ENCODE results near the gene ADCY5.

Gene ADCY5

DNA sequence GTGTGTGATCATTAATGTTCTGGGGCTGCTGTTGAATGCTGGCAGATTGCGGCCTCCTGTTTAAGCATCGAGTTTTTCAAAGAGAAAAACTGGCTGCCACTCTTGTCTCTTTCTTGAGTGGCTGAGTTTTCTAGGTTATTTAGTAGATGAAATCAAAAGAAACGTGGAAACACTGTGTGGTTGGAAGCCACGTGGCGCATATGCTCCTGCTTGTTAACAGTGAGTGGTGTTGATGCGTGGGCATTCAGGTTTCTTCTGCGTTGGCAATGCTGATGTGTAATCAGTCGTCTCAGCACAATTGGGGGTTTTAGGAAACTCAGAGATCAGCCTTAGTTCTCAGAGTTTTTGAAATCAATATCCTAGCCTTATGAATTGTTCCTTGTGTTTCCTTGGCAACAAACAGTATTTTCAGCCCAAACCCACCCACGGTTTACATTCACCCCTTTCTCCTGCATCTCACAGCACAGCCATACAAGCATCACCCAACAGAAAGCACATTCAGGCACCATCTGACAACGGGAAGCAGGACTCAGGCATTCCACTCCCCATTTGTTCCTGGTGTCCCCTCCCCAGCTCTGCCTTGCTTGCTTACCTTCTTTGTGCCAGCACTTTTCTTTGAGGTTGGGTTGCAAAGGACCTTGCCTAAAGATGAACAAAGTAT is 172.4 kb downstream of the ADCY5 start:
- Histone ChIP-seq H3K27me3 (replicated peaks; ENCODE audit: control insufficient read depth, insufficient read depth, low read length, poor library complexity, severe bottlenecking) (no peaks in the 10 kb centered on the region), H3K36me3 (ENCODE audit: control insufficient read depth, insufficient read depth, low read length) (no peaks in the 10 kb centered on the region), H3K4me1 (ENCODE audit: control insufficient read depth, insufficient read depth, low read length, poor library complexity, severe bottlenecking) (no peaks in the 10 kb centered on the region), H3K27ac (ENCODE audit: insufficient read depth, low read length, poor library complexity, severe bottlenecking) (no peak overlapping the region), H3K9me3 (ENCODE audit: control insufficient read depth, low read length) (no peaks in the 10 kb centered on the region), H3K4me3 (ENCODE audit: insufficient read depth, low read depth, low read length, poor library complexity, severe bottlenecking) (no peak overlapping the region)
- DNase-seq = no peak

DNA sequence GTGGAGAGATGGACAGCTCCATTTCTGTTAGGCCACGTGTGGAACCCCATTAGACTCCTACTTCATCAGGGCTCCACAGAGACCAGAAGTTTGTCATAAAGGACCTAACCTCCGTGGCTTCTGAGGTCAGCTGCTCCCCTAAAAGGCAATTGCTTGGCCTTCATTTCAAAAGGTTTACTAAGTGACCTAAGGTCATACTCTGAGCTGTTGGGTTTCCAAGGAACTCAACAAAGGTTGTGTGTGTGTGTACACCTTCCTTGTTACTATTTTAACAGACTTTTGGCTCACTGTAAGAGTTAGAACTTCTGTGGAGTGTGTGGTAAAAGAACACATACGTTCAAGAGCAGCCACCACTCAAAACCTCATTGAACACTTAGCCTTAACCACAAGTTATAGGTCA is 173.2 kb downstream of the ADCY5 start:
- no peaks in the 10 kb centered on the region for H3K9me3 ChIP-seq (ENCODE audit: control insufficient read depth, low read length)
- H3K27me3 ChIP-seq (replicated peaks; ENCODE audit: control insufficient read depth, insufficient read depth, low read length, poor library complexity, severe bottlenecking) = no peaks in the 10 kb centered on the region
- H3K4me1 ChIP-seq (ENCODE audit: control insufficient read depth, insufficient read depth, low read length, poor library complexity, severe bottlenecking) = no peaks in the 10 kb centered on the region
- no peak overlapping the region for H3K27ac ChIP-seq (ENCODE audit: insufficient read depth, low read length, poor library complexity, severe bottlenecking)
- no peak for DNase-seq
- H3K36me3 ChIP-seq (ENCODE audit: control insufficient read depth, insufficient read depth, low read length) = no peaks in the 10 kb centered on the region
- H3K4me3 ChIP-seq (ENCODE audit: insufficient read depth, low read depth, low read length, poor library complexity, severe bottlenecking) = no peak overlapping the region

DNA sequence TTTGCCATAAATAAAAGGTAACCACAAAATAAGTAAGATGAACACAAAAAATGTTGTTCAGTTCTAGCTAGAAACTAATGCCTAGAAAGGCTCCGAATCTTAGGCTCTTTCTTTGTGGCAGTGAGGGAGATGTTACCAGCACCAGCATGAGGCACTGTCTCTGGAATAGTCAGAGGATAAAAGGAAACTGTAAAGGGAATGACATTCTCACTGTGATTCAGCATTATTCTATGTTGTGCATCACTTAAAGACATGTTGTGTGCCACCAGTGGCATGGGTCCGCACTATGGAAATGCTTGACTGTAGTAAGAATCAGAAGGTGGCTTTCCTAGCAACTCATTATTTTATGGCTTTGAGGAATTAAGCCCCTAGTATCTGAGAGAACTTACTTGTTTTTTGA is 176.3 kb downstream of the ADCY5 start:
- Histone ChIP-seq H3K9me3 (ENCODE audit: control insufficient read depth, low read length) (no peaks in the 10 kb centered on the region), H3K27me3 (replicated peaks; ENCODE audit: control insufficient read depth, insufficient read depth, low read length, poor library complexity, severe bottlenecking) (no peaks in the 10 kb centered on the region), H3K4me1 (ENCODE audit: control insufficient read depth, insufficient read depth, low read length, poor library complexity, severe bottlenecking) (no peaks in the 10 kb centered on the region), H3K4me3 (ENCODE audit: insufficient read depth, low read depth, low read length, poor library complexity, severe bottlenecking) (no peak overlapping the region), H3K36me3 (ENCODE audit: control insufficient read depth, insufficient read depth, low read length) (peaks cover 5% of the 10 kb centered on the region), H3K27ac (ENCODE audit: insufficient read depth, low read length, poor library complexity, severe bottlenecking) (no peak overlapping the region)
- no peak for DNase-seq

DNA sequence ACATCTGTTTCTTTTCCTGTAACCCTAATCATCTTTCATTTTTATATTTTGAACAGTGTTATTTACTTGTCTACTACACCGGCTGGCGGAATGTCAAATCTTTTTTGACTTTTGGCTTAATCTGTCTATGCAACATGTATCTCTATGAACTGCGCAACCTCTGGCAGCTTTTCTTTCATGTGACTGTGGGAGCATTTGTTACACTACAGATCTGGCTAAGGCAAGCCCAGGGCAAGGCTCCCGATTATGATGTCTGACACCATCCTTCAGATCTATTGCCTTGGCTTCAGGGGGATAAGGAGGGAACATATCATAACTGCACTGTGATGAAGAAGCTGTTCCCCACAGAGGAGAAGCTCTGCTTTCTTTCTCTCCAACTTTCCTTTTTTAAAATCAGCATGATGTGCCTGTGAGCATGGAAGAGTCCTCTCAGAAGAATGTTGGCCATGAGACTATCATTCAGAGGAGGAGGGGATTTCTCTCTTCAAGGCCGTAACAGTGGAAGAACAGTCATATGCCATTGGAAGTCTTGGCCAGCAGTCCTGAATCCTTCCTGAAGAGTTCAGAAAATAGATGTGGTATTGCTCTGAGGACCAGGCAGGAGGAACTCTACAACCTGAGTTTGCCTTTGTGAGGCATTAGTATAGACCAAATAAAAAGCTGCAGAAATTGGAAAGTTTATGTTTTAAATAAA is 177.3 kb downstream of the ADCY5 start:
- Histone ChIP-seq H3K27me3 (replicated peaks; ENCODE audit: control insufficient read depth, insufficient read depth, low read length, poor library complexity, severe bottlenecking) (no peaks in the 10 kb centered on the region), H3K36me3 (ENCODE audit: control insufficient read depth, insufficient read depth, low read length) (peaks cover 5% of the 10 kb centered on the region), H3K4me3 (ENCODE audit: insufficient read depth, low read depth, low read length, poor library complexity, severe bottlenecking) (no peak overlapping the region), H3K9me3 (ENCODE audit: control insufficient read depth, low read length) (no peaks in the 10 kb centered on the region), H3K27ac (ENCODE audit: insufficient read depth, low read length, poor library complexity, severe bottlenecking) (no peak overlapping the region), H3K4me1 (ENCODE audit: control insufficient read depth, insufficient read depth, low read length, poor library complexity, severe bottlenecking) (no peaks in the 10 kb centered on the region)
- no peak for DNase-seq

DNA sequence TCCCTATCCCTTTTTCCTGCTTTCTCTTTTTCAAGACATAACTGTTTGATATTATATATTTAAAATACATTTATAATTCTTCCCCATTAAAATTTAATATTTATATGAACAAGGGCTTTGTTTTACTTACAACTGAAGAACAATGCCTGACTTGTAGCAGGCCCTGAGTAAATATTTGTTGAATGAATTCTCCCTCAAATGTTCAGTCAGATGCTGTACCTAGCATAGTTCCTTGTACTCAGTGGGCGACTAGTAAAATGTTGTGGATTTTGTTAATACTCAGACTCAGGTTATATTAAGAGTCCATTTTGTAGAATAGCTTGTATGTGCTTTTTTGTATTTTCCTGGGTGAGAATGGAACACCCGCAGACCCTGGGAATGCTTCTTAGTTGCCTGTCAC is 178.1 kb downstream of the ADCY5 start:
- Histone ChIP-seq H3K27ac (ENCODE audit: insufficient read depth, low read length, poor library complexity, severe bottlenecking) (no peak overlapping the region), H3K4me3 (ENCODE audit: insufficient read depth, low read depth, low read length, poor library complexity, severe bottlenecking) (no peak overlapping the region), H3K4me1 (ENCODE audit: control insufficient read depth, insufficient read depth, low read length, poor library complexity, severe bottlenecking) (no peaks in the 10 kb centered on the region), H3K27me3 (replicated peaks; ENCODE audit: control insufficient read depth, insufficient read depth, low read length, poor library complexity, severe bottlenecking) (no peaks in the 10 kb centered on the region), H3K9me3 (ENCODE audit: control insufficient read depth, low read length) (no peaks in the 10 kb centered on the region), H3K36me3 (ENCODE audit: control insufficient read depth, insufficient read depth, low read length) (peaks cover 5% of the 10 kb centered on the region)
- DNase-seq = no peak

DNA sequence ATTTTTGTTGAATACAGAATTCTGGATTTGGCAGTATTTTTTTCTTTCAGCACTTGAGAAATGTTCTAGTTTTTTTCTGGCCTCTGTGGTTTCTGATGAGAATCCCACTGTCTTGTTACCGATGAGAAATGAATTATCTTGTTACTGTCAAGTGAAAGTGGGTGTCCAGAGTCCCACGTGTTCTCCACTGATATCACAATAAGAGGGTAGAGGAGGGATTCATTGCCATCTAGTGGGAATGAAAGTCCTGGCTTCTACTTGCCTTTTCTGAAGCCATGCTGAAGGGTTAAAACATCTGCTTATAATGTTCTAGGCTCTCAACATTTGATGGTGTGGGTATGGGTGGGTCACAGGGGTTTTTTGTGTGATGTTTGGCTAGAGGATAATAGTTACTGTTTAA is 181.1 kb downstream of the ADCY5 start:
- H3K4me3 ChIP-seq (ENCODE audit: insufficient read depth, low read depth, low read length, poor library complexity, severe bottlenecking) = no peak overlapping the region
- no peak for DNase-seq

DNA sequence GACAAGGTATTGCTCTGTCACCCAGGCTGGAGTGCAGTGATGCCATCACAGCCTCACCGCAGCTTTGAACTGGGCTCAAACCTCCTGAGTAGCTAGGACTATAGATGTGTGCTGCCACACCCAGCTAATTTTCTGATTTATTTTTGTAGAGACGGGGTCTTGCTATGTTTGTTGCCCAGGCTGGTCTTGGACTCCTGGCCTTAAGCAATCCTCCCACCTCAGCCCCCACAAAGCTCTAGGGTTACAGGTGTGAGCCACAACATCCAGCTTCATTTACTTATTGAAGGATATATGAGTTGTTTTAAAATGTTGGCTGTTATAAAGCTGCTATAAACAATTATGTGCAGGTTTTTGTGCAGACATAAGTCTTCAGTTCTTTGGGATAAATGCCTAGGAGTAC is 184.9 kb downstream of the ADCY5 start:
- no peak for DNase-seq
- Histone ChIP-seq H3K4me1 (ENCODE audit: control insufficient read depth, insufficient read depth, low read length, poor library complexity, severe bottlenecking) (no peaks in the 10 kb centered on the region), H3K4me3 (ENCODE audit: insufficient read depth, low read depth, low read length, poor library complexity, severe bottlenecking) (no peak overlapping the region), H3K27ac (ENCODE audit: insufficient read depth, low read length, poor library complexity, severe bottlenecking) (no peak overlapping the region), H3K9me3 (ENCODE audit: control insufficient read depth, low read length) (no peaks in the 10 kb centered on the region), H3K36me3 (ENCODE audit: control insufficient read depth, insufficient read depth, low read length) (peaks cover 5% of the 10 kb centered on the region), H3K27me3 (replicated peaks; ENCODE audit: control insufficient read depth, insufficient read depth, low read length, poor library complexity, severe bottlenecking) (no peaks in the 10 kb centered on the region)

More for the DNA sequence above, 181.1 kb downstream of the ADCY5 start:
- H3K27ac ChIP-seq (ENCODE audit: insufficient read depth, low read length, poor library complexity, severe bottlenecking) = no peak overlapping the region
- no peaks in the 10 kb centered on the region for H3K9me3 ChIP-seq (ENCODE audit: control insufficient read depth, low read length)
- H3K36me3 ChIP-seq (ENCODE audit: control insufficient read depth, insufficient read depth, low read length) = peaks cover 5% of the 10 kb centered on the region
- H3K27me3 ChIP-seq (replicated peaks; ENCODE audit: control insufficient read depth, insufficient read depth, low read length, poor library complexity, severe bottlenecking) = no peaks in the 10 kb centered on the region
- H3K4me1 ChIP-seq (ENCODE audit: control insufficient read depth, insufficient read depth, low read length, poor library complexity, severe bottlenecking) = no peaks in the 10 kb centered on the region

DNA sequence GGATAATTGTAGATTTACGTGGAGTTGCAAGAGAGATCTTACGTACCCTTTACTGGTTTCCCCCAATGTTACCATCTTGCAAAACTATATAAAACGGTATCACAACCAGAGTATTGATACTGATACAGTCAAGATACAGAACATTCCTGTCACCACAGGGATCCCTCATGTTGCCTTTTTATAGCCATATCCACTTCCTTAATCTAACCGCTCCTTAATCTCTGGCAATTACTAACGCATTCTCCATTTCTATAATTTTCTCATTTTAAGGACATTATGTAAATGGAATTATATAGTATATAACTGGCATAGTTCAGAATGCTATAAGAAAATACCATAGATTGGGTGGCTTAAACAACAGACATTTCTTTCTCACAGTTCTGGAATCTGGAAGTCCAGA is 186.0 kb downstream of the ADCY5 start:
- H3K4me3 ChIP-seq (ENCODE audit: insufficient read depth, low read depth, low read length, poor library complexity, severe bottlenecking) = no peak overlapping the region
- H3K27ac ChIP-seq (ENCODE audit: insufficient read depth, low read length, poor library complexity, severe bottlenecking) = no peak overlapping the region
- no peaks in the 10 kb centered on the region for H3K36me3 ChIP-seq (ENCODE audit: control insufficient read depth, insufficient read depth, low read length)
- no peaks in the 10 kb centered on the region for H3K4me1 ChIP-seq (ENCODE audit: control insufficient read depth, insufficient read depth, low read length, poor library complexity, severe bottlenecking)
- H3K9me3 ChIP-seq (ENCODE audit: control insufficient read depth, low read length) = no peaks in the 10 kb centered on the region
- H3K27me3 ChIP-seq (replicated peaks; ENCODE audit: control insufficient read depth, insufficient read depth, low read length, poor library complexity, severe bottlenecking) = no peaks in the 10 kb centered on the region
- DNase-seq = no peak

DNA sequence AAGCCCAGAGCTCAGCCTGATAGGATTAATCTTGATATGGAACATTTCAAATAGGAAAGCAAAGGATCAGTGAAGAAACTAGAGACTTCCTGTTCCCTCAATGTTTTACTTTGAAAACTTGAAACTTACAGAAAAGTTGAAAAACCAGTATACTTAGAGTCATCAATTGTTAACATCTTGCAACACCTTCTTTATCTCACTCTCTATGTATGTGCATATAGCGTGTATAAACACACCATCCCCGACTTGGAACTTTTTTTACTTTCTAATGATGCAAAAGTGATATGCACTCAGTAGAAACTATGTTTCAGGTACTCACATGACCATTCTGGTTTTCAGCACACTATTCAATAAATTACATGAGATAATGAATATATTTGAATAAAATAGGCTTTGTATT is 186.7 kb downstream of the ADCY5 start:
- H3K4me1 ChIP-seq (ENCODE audit: control insufficient read depth, insufficient read depth, low read length, poor library complexity, severe bottlenecking) = no peaks in the 10 kb centered on the region
- H3K9me3 ChIP-seq (ENCODE audit: control insufficient read depth, low read length) = no peaks in the 10 kb centered on the region
- no peaks in the 10 kb centered on the region for H3K27me3 ChIP-seq (replicated peaks; ENCODE audit: control insufficient read depth, insufficient read depth, low read length, poor library complexity, severe bottlenecking)
- no peak overlapping the region for H3K4me3 ChIP-seq (ENCODE audit: insufficient read depth, low read depth, low read length, poor library complexity, severe bottlenecking)
- H3K36me3 ChIP-seq (ENCODE audit: control insufficient read depth, insufficient read depth, low read length) = no peaks in the 10 kb centered on the region
- DNase-seq = no peak
- no peak overlapping the region for H3K27ac ChIP-seq (ENCODE audit: insufficient read depth, low read length, poor library complexity, severe bottlenecking)

DNA sequence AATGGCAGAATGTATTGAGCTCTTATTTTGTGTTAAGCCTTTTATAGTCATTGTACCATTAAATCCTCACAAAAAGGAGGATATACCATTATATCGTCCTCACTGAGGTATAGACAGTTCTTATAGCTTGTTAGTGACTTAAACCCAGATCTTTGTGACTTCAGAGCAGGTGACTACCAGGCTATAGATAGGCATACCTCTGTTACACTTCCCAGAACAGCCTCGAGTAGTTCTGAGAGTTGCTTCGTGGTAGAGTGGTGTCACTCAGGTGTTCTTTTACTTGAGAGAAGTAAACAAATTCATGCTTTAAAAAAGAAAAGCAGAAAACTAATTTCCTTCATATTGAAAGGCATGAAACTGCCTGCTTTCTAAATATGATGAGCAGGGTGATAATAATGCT is 187.2 kb downstream of the ADCY5 start:
- Histone ChIP-seq H3K36me3 (ENCODE audit: control insufficient read depth, insufficient read depth, low read length) (no peaks in the 10 kb centered on the region), H3K4me3 (ENCODE audit: insufficient read depth, low read depth, low read length, poor library complexity, severe bottlenecking) (no peak overlapping the region), H3K27me3 (replicated peaks; ENCODE audit: control insufficient read depth, insufficient read depth, low read length, poor library complexity, severe bottlenecking) (no peaks in the 10 kb centered on the region), H3K27ac (ENCODE audit: insufficient read depth, low read length, poor library complexity, severe bottlenecking) (no peak overlapping the region), H3K4me1 (ENCODE audit: control insufficient read depth, insufficient read depth, low read length, poor library complexity, severe bottlenecking) (no peaks in the 10 kb centered on the region), H3K9me3 (ENCODE audit: control insufficient read depth, low read length) (no peaks in the 10 kb centered on the region)
- no peak for DNase-seq

Measured in effector memory CD4-positive, alpha-beta T cell (primary cell).